HAP-1 (cell line): ENCODE results near the gene TNIK.
"Not testable (repeated sequence)": the region's sequence is repeated elsewhere in the genome, so short reads cannot be mapped to it uniquely, and the experiment has no call there.

Experiments
- DNase-seq, 2 experiments: peaks; one replicate each; pipeline ENCODE4 v3.0.0-alpha.2; 2016 to 2020; ENCODE audit warnings: low spot score in 2 of 2
- H3K27me3 ChIP-seq: fragments of 250-450 bp; sonication (Bioruptor Pico); 2 replicates; pipeline ENCODE4 v1.5.1; 2020; ENCODE audit warnings: low read depth, mild to moderate bottlenecking, moderate library complexity
- H3K36me3 ChIP-seq: fragments of 250-450 bp; sonication (Bioruptor Pico); replicated peaks from 2 replicates; pipeline ENCODE4 v1.5.1; 2020; ENCODE audit warnings: mild to moderate bottlenecking
- H3K4me1 ChIP-seq: fragments of 250-450 bp; sonication (Bioruptor Pico); 2 replicates; pipeline ENCODE4 v1.5.1; 2020; ENCODE audit warnings: mild to moderate bottlenecking
- H3K4me3 ChIP-seq: fragments of 250-450 bp; sonication (Bioruptor Pico); 2 replicates; pipeline ENCODE4 v1.5.1; 2020; ENCODE audit warnings: mild to moderate bottlenecking, moderate library complexity
- H3K9me3 ChIP-seq: fragments of 250-450 bp; sonication (Bioruptor Pico); 2 replicates; pipeline ENCODE4 v1.5.1; 2020; ENCODE audit warnings: mild to moderate bottlenecking, moderate library complexity
- in situ Hi-C: fragments of 300-500 bp; cut with MboI; formaldehyde crosslinking; loops from 3 replicates; pipeline ENCODE4 v1.14.3; 2020; ENCODE audit warnings: low sequenced_read_pairs, inconsistent platforms, mixed read lengths

The TNIK gene

GRCh38 chr3:171311784-171312183, 148.4 kb downstream of the TNIK start:
- no peak for DNase-seq
- Histone ChIP-seq H3K4me1 (no peaks in the 10 kb centered on the region), H3K4me3 (no peak overlapping the region), H3K36me3 (no peaks in the 10 kb centered on the region), H3K9me3 (no peaks in the 10 kb centered on the region), H3K27me3 (no peaks in the 10 kb centered on the region)
- in situ Hi-C loops: no loop called here

GRCh38 chr3:171309906-171310359, 150.3 kb downstream of the TNIK start:
- Histone ChIP-seq H3K4me3 (no peak overlapping the region), H3K9me3 (no peaks in the 10 kb centered on the region), H3K36me3 (no peaks in the 10 kb centered on the region), H3K27me3 (no peaks in the 10 kb centered on the region), H3K4me1 (no peaks in the 10 kb centered on the region)
- in situ Hi-C loops: no loop called here
- no peak for DNase-seq

GRCh38 chr3:171307988-171308387, 152.2 kb downstream of the TNIK start:
- no peaks in the 10 kb centered on the region for H3K27me3 ChIP-seq
- no peaks in the 10 kb centered on the region for H3K9me3 ChIP-seq
- DNase-seq: no peak
- in situ Hi-C loops: no loop called here
- H3K4me1 ChIP-seq: no peaks in the 10 kb centered on the region
- no peaks in the 10 kb centered on the region for H3K36me3 ChIP-seq
- H3K4me3 ChIP-seq: no peak overlapping the region

- H3K4me3 ChIP-seq: no peak overlapping the region
- H3K9me3 ChIP-seq: no peaks in the 10 kb centered on the region
- H3K27me3 ChIP-seq: no peaks in the 10 kb centered on the region
- in situ Hi-C loops: no loop called here
- no peak for DNase-seq
- H3K4me1 ChIP-seq: no peaks in the 10 kb centered on the region
- no peaks in the 10 kb centered on the region for H3K36me3 ChIP-seq
Measured at GRCh38 chr3:171307046-171307585, 153.1 kb downstream of the TNIK start.

- Histone ChIP-seq H3K4me3 (no peak overlapping the region), H3K36me3 (no peaks in the 10 kb centered on the region)
- DNase-seq: no peak
Measured at GRCh38 chr3:171306631-171307030, 153.6 kb downstream of the TNIK start.

GRCh38 chr3:171305823-171306222, 154.4 kb downstream of the TNIK start:
- H3K4me3 ChIP-seq, H3K4me1 ChIP-seq, in situ Hi-C loops, H3K36me3 ChIP-seq, H3K9me3 ChIP-seq, DNase-seq, H3K27me3 ChIP-seq: not testable (repeated sequence)

More at GRCh38 chr3:171306631-171307030, 153.6 kb downstream of the TNIK start:
- Histone ChIP-seq H3K9me3 (no peaks in the 10 kb centered on the region), H3K4me1 (no peaks in the 10 kb centered on the region), H3K27me3 (no peaks in the 10 kb centered on the region)
- in situ Hi-C loops: no loop called here

- H3K4me1 ChIP-seq, H3K9me3 ChIP-seq, H3K4me3 ChIP-seq, H3K27me3 ChIP-seq, DNase-seq, H3K36me3 ChIP-seq, in situ Hi-C loops: not testable (repeated sequence)
Measured at GRCh38 chr3:171304498-171304897, 155.7 kb downstream of the TNIK start.

GRCh38 chr3:171304017-171304416, 156.2 kb downstream of the TNIK start:
- H3K27me3 ChIP-seq, in situ Hi-C loops, H3K36me3 ChIP-seq, DNase-seq, H3K4me3 ChIP-seq, H3K9me3 ChIP-seq, H3K4me1 ChIP-seq: not testable (repeated sequence)

- no peaks in the 10 kb centered on the region for H3K27me3 ChIP-seq
- no peaks in the 10 kb centered on the region for H3K4me1 ChIP-seq
- H3K36me3 ChIP-seq: no peaks in the 10 kb centered on the region
- DNase-seq: no peak
- no peak overlapping the region for H3K4me3 ChIP-seq
- H3K9me3 ChIP-seq: no peaks in the 10 kb centered on the region
- in situ Hi-C loops: no loop called here
Measured at GRCh38 chr3:171301998-171302397, 158.2 kb downstream of the TNIK start.

- Histone ChIP-seq H3K9me3 (no peaks in the 10 kb centered on the region), H3K4me1 (no peaks in the 10 kb centered on the region), H3K36me3 (no peaks in the 10 kb centered on the region), H3K27me3 (no peaks in the 10 kb centered on the region), H3K4me3 (no peak overlapping the region)
- DNase-seq: no peak
- in situ Hi-C loops: no loop called here
Measured at GRCh38 chr3:171301002-171301401, 159.2 kb downstream of the TNIK start.

GRCh38 chr3:171297951-171298350, 162.3 kb downstream of the TNIK start:
- H3K9me3 ChIP-seq: no peaks in the 10 kb centered on the region
- no peaks in the 10 kb centered on the region for H3K36me3 ChIP-seq
- DNase-seq: no peak
- H3K27me3 ChIP-seq: no peaks in the 10 kb centered on the region
- in situ Hi-C loops: no loop called here
- H3K4me1 ChIP-seq: no peaks in the 10 kb centered on the region
- no peak overlapping the region for H3K4me3 ChIP-seq

- no peaks in the 10 kb centered on the region for H3K36me3 ChIP-seq
- in situ Hi-C loops: no loop called here
- no peaks in the 10 kb centered on the region for H3K4me1 ChIP-seq
- no peak for DNase-seq
- H3K27me3 ChIP-seq: no peaks in the 10 kb centered on the region
- H3K4me3 ChIP-seq: no peak overlapping the region
- H3K9me3 ChIP-seq: no peaks in the 10 kb centered on the region
Measured at GRCh38 chr3:171297207-171297606, 163.0 kb downstream of the TNIK start.

GRCh38 chr3:171295484-171296373, 164.5 kb downstream of the TNIK start:
- H3K4me3 ChIP-seq: no peak overlapping the region
- in situ Hi-C loops: no loop called here
- H3K36me3 ChIP-seq: no peaks in the 10 kb centered on the region
- H3K9me3 ChIP-seq: no peaks in the 10 kb centered on the region
- H3K27me3 ChIP-seq: no peaks in the 10 kb centered on the region
- H3K4me1 ChIP-seq: no peaks in the 10 kb centered on the region
- no peak for DNase-seq

- H3K4me3 ChIP-seq: no peak overlapping the region
- H3K36me3 ChIP-seq: no peaks in the 10 kb centered on the region
- H3K4me1 ChIP-seq: no peaks in the 10 kb centered on the region
- in situ Hi-C loops: no loop called here
- no peaks in the 10 kb centered on the region for H3K27me3 ChIP-seq
- H3K9me3 ChIP-seq: no peaks in the 10 kb centered on the region
- no peak for DNase-seq
Measured at GRCh38 chr3:171293142-171293782, 166.9 kb downstream of the TNIK start.
